Right renal cortex interstitium (tissue), 3 donors: ENCODE measurements around the gene SPRYD4. TPM values are rescaled to one million over a fixed set of nuclear protein-coding genes. Genes with fewer than 3 reads are reported as not detected.

ENCODE experiments used
- DNase-seq, 3 donors: peaks; one replicate each; pipeline ENCODE4 v3.0.0-alpha.2; 2013; ENCODE audit warnings: low read depth in 3 of 3, low spot score in 2 of 3
- polyA plus RNA-seq, 3 donors: library from polyadenylated mRNA; unstranded; fragments of 120-200 nt; gene quantifications; one replicate each; pipeline ENCODE4 v1.2.1, GENCODE V29; 2013; ENCODE audit not compliant: insufficient read length in 3 of 3

The SPRYD4 gene
- polyA plus RNA-seq, 3 donors: 3.9 to 4.2 (median 4.1) TPM

- DNase-seq: no peak
These were observed 51.7 kb downstream of the SPRYD4 start for GRCh38 chr12:56520048-56520447.

- DNase-seq: no peak
These were observed 52.1 kb downstream of the SPRYD4 start for GRCh38 chr12:56520506-56520905.

GRCh38 chr12:56521209-56521589 lies 52.8 kb downstream of the SPRYD4 start:
- no peak for DNase-seq

- DNase-seq: peak in 2 of 3 donors; percentile 70 to 82
These were observed 53.4 kb downstream of the SPRYD4 start, which contains the start of gene RBMS2 for GRCh38 chr12:56521590-56522371. Gene RBMS2 (plus strand): TSS chr12:56521820. CDS start chr12:56522024, 204 bp downstream.

- DNase-seq: no peak
These were observed 54.2 kb downstream of the SPRYD4 start for GRCh38 chr12:56522411-56523193.

- no peak for DNase-seq
These were observed 60.5 kb downstream of the SPRYD4 start for GRCh38 chr12:56528846-56529245.

Other genes starting within 250 kb of the SPRYD4 start
- gene RNF41, start 246.7 kb upstream of the SPRYD4 start, polyA plus RNA-seq: 10 to 100 TPM; 44.8 to 48.4 (median 46.7) TPM
- 10 to 100 TPM; 26.1 to 31.5 (median 29.5) TPM for gene NABP2, start 244.2 kb upstream of the SPRYD4 start, polyA plus RNA-seq
- 10 to 100 TPM; 36.0 to 50.3 (median 49.2) TPM for gene SLC39A5, start 238.5 kb upstream of the SPRYD4 start, polyA plus RNA-seq
- gene ANKRD52, start 210.2 kb upstream of the SPRYD4 start, polyA plus RNA-seq: 10 to 100 TPM; 24.9 to 27.2 (median 25.2) TPM
- gene COQ10A, start 201.6 kb upstream of the SPRYD4 start, polyA plus RNA-seq: 10 to 100 TPM; 16.6 to 19.6 (median 16.8) TPM
- 100 to 1,000 TPM; 216 to 220 (median 217) TPM for gene CS, start 168.2 kb upstream of the SPRYD4 start, polyA plus RNA-seq
- 100 to 1,000 TPM; 155 to 171 (median 163) TPM for gene CNPY2, start 152.6 kb upstream of the SPRYD4 start, polyA plus RNA-seq
- 10 to 100 TPM; 73.1 to 89.8 (median 75.8) TPM for gene PAN2, start 134.6 kb upstream of the SPRYD4 start, polyA plus RNA-seq
- gene IL23A, start 129.7 kb upstream of the SPRYD4 start, polyA plus RNA-seq: under 1 TPM; 0.58 to 0.82 (median 0.65) TPM
- 10 to 100 TPM; 78.6 to 87.0 (median 85.2) TPM for gene STAT2, start 108.5 kb upstream of the SPRYD4 start, polyA plus RNA-seq
- under 1 TPM in 1 of 3 donors, not detected in 2; 0.11 TPM for gene APOF, start 105.7 kb upstream of the SPRYD4 start, polyA plus RNA-seq
- 10 to 100 TPM; 34.8 to 38.2 (median 35.2) TPM for gene TIMELESS, start 19.2 kb upstream of the SPRYD4 start, polyA plus RNA-seq
- gene MIP, start 13.9 kb upstream of the SPRYD4 start, polyA plus RNA-seq: under 1 TPM in 1 of 3 donors, not detected in 2; 0.18 TPM
- 1 to 10 TPM in 2 of 3 donors, under 1 TPM in 1; 0.89 to 1.7 (median 1.1) TPM for gene GLS2, start 19.6 kb downstream of the SPRYD4 start, polyA plus RNA-seq
- gene RBMS2, start 53.2 kb downstream of the SPRYD4 start, polyA plus RNA-seq: 10 to 100 TPM; 40.8 to 48.7 (median 42.5) TPM
- 10 to 100 TPM; 73.0 to 88.5 (median 74.2) TPM for gene BAZ2A, start 161.7 kb downstream of the SPRYD4 start, polyA plus RNA-seq
- 1,000 to 10,000 TPM; 1,294 to 1,348 (median 1,299) TPM for gene ATP5F1B, start 177.4 kb downstream of the SPRYD4 start, polyA plus RNA-seq
- 100 to 1,000 TPM; 335 to 363 (median 347) TPM for gene PTGES3, start 219.7 kb downstream of the SPRYD4 start, polyA plus RNA-seq